Subcutaneous abdominal adipose tissue (tissue), 5 donors: ENCODE measurements around the gene SCAF8.
"Not testable (repeated sequence)": the region's sequence is repeated elsewhere in the genome, so short reads cannot be mapped to it uniquely, and the experiment has no call there.

Experiments
- H3K27ac ChIP-seq: one replicate; pipeline ENCODE4 v1.7.0; 2013; ENCODE audit warnings: low read depth, mild to moderate bottlenecking, inconsistent platforms, low read length, moderate library complexity
- H3K27me3 ChIP-seq, 5 donors: one replicate each; pipeline ENCODE4 v1.7.0; 2013; ENCODE audit warnings: low read length in 5 of 5, inconsistent platforms in 1 of 5; ENCODE audit not compliant: control insufficient read depth in 5 of 5, insufficient read depth in 4 of 5
- H3K36me3 ChIP-seq, 5 donors: one replicate each; pipeline ENCODE4 v1.7.0; 2013; ENCODE audit warnings: low read length in 5 of 5; ENCODE audit not compliant: control insufficient read depth in 5 of 5, insufficient read depth in 5 of 5
- H3K4me1 ChIP-seq, 5 donors: one replicate each; pipeline ENCODE4 v1.7.0; 2013; ENCODE audit warnings: low read length in 5 of 5, mild to moderate bottlenecking in 3 of 5, moderate library complexity in 1 of 5; ENCODE audit not compliant: control insufficient read depth in 5 of 5, insufficient read depth in 5 of 5
- H3K4me3 ChIP-seq, 5 donors: one replicate each; pipeline ENCODE4 v1.7.0; 2013; ENCODE audit warnings: low read length in 5 of 5, low read depth in 1 of 5
- H3K9ac ChIP-seq, 5 donors: one replicate each; pipeline ENCODE4 v1.7.0; 2013; ENCODE audit warnings: low read length in 5 of 5, mild to moderate bottlenecking in 4 of 5, moderate library complexity in 3 of 5
- H3K9me3 ChIP-seq, 5 donors: one replicate each; pipeline ENCODE4 v1.7.0; 2013; ENCODE audit warnings: low read length in 5 of 5; ENCODE audit not compliant: control insufficient read depth in 5 of 5
- donor health status: healthy.
- donor health status: healthy.
- donor health status: healthy.
- donor health status: healthy.
- donor health status: healthy.

Gene SCAF8

DNA sequence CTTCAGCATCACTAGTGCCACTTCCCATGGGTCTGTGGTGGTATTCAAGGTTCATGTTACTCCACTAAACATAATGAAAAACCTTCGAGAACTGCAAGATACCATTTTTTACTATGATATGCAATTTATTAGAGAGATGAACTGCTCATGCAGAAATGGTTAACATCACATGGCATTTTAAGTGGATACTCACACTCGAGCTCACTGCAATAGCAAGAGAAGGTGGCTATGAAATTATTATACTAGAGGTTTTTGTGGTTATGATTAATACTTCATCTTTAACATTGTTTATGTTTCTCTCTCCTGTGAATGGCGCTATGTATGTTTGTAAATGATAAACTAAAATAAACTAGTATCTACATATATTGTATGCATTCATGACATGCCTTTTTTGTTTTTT is 35.1 kb downstream of the SCAF8 start:
- Histone ChIP-seq H3K4me1 (peaks cover 3 to 36% (median 32%) of the 10 kb centered on the region in 5 donors), H3K4me3 (no peak overlapping the region), H3K27ac (no peak overlapping the region), H3K27me3 (no peaks in the 10 kb centered on the region), H3K9ac (no peak overlapping the region), H3K36me3 (no peaks in the 10 kb centered on the region), H3K9me3 (no peaks in the 10 kb centered on the region)

DNA sequence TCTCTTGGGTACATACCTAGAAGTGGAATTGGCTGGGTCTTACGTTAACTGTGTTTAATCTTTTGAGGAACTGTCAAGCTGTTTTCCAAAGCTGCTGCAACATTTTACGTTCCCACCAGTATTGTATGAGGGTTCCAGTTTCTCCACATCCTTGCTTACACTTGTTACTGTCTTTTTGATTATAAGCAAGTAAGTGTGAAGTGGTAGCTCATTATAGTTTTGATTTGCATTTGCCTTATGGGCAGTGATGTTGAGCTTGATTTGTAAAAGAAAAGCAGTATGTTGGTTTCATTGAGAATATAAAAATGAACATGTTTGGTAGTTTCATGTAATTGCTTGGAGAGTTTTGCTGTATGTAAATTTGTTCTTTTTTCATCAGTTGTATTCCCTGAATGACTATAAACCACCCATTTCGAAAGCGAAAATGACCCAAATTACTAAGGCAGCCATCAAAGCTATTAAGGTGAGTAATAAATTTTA is 40.4 kb downstream of the SCAF8 start:
- H3K36me3 ChIP-seq: peaks cover 0 to 4% (median 0%) of the 10 kb centered on the region in 5 donors
- H3K9me3 ChIP-seq: no peaks in the 10 kb centered on the region
- H3K27me3 ChIP-seq: no peaks in the 10 kb centered on the region
- peaks cover 0 to 12% (median 8%) of the 10 kb centered on the region in 5 donors for H3K4me1 ChIP-seq
- no peak overlapping the region for H3K9ac ChIP-seq
- no peak overlapping the region for H3K27ac ChIP-seq
- H3K4me3 ChIP-seq: no peak overlapping the region

DNA sequence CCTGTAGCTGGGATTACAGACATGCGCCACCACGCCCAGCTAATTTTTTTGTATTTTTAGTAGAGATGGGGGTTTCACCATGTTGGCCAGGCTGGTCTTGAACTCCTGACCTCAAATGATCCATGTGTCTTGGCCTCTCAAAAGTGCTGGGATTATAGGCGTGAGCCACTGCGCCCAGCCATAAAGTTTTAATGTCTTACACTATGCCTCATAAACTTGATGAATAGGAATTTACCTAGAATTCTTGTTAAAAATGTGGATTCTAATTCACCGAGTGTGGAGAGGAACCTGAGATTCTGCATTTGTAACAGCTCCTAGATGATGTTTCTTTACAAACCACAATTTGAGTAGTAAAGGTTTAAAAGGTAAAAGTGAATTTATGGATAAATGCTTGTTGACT is 45.9 kb downstream of the SCAF8 start:
- H3K9me3 ChIP-seq: not testable (repeated sequence)

DNA sequence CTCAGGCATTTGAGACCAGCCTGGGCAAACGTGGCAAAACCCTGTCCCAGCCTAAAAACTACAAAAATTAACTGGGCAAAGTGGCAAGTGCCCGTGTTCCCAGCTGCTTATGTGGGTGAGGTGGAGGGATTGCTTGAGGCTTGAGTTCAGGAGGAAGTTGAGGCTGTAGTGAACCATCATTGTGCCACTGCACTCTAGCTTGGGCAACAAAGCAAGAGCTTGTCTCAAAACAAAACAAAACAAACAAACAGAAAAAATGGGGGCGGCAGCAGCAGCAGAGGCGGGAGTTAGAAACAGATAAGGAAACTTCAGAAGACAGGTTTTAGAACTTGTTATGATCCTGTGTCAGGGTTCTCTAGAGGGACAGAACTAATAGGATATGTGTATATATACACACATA is 49.0 kb downstream of the SCAF8 start:
- Histone ChIP-seq H3K36me3 (peaks cover 9 to 17% (median 16%) of the 10 kb centered on the region in 5 donors), H3K9ac (no peak overlapping the region), H3K27ac (no peak overlapping the region), H3K4me3 (no peak overlapping the region), H3K4me1 (no peaks in the 10 kb centered on the region), H3K27me3 (no peaks in the 10 kb centered on the region), H3K9me3 (no peaks in the 10 kb centered on the region)

More for the DNA sequence above, 45.9 kb downstream of the SCAF8 start:
- not testable (repeated sequence) for H3K9ac ChIP-seq, H3K27ac ChIP-seq, H3K4me1 ChIP-seq, H3K4me3 ChIP-seq, H3K27me3 ChIP-seq
- peaks cover 10 to 17% (median 13%) of the 10 kb centered on the region in 5 donors for H3K36me3 ChIP-seq

DNA sequence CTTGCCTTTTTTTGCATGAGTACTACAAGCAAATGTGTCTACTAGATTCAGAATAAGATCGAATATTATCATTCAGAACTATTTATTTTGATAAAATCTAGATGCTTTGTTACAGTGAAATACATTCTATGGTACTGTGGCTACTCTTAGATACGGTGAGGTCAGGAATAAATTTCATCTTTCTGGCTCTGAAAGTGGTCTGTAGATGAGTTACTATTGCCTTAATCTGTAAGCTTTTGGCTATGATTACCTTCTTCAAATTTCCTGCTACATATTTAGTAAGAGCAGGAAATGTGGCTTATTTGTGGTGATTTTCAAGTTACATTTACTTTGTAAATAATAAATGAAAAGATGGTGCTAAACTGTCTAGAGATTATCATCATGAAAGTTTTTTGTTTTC is 50.0 kb downstream of the SCAF8 start:
- no peaks in the 10 kb centered on the region for H3K27me3 ChIP-seq
- H3K9ac ChIP-seq: no peak overlapping the region
- H3K27ac ChIP-seq: no peak overlapping the region
- H3K4me3 ChIP-seq: no peak overlapping the region
- no peaks in the 10 kb centered on the region for H3K4me1 ChIP-seq
- H3K9me3 ChIP-seq: no peaks in the 10 kb centered on the region
- peaks cover 12 to 22% (median 16%) of the 10 kb centered on the region in 5 donors for H3K36me3 ChIP-seq

DNA sequence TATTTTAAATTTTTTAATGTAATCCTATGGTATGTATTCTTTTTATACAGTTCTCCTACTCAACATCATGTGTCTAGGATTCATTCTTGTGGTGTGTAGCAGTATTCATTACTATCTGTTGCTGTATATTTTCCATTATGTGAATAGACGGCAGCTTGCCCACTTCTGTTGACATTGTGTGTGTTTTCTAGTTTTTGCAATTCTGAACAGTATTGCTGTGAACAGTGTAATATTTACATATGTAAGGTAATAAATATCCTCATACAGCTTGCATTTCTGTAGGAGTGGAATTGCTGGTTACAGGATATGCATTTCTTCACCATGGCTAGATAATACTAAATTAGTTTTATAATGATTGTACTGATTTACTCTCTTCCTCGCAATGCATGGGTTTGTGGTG is 51.9 kb downstream of the SCAF8 start:
- H3K27ac ChIP-seq: no peak overlapping the region
- no peak overlapping the region for H3K9ac ChIP-seq
- no peaks in the 10 kb centered on the region for H3K9me3 ChIP-seq
- peaks cover 8 to 22% (median 11%) of the 10 kb centered on the region in 5 donors for H3K36me3 ChIP-seq
- H3K27me3 ChIP-seq: no peaks in the 10 kb centered on the region
- H3K4me3 ChIP-seq: no peak overlapping the region
- no peaks in the 10 kb centered on the region for H3K4me1 ChIP-seq

DNA sequence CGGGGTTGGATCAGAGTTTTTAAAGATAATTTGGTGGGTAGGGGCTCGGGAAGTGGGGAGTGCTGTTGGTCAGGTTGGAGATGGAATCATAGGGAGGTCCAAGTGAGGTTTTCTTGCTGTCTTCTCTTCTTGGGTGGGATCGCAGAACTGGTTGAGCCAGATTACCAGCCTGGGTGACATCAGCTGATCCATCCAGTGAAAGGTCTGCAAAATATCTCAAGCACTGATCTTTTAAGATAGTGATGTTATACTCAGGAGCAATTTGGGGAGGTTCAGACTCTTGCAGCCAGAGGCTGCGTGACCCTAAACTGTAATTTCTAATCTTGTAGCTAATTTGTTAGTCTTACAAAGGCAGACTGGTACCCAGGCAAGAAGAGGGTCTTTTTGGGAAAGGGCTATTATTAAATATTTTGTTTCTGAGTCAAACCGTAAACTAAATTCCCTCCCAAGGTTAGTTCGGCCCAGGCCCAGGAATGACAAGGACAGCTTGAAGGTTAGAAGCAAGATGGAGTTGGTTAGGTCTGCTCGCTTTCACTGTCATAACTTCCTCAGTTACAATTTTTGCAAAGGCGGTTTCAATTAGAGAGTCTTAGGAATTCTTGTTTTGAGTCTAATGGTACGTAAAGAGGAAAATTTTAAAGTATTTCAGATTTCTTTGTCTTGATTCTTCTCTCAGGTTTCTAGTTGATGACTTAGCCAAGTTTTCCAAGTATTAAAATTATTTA is 53.1 kb downstream of the SCAF8 start:
- no peaks in the 10 kb centered on the region for H3K4me1 ChIP-seq

DNA sequence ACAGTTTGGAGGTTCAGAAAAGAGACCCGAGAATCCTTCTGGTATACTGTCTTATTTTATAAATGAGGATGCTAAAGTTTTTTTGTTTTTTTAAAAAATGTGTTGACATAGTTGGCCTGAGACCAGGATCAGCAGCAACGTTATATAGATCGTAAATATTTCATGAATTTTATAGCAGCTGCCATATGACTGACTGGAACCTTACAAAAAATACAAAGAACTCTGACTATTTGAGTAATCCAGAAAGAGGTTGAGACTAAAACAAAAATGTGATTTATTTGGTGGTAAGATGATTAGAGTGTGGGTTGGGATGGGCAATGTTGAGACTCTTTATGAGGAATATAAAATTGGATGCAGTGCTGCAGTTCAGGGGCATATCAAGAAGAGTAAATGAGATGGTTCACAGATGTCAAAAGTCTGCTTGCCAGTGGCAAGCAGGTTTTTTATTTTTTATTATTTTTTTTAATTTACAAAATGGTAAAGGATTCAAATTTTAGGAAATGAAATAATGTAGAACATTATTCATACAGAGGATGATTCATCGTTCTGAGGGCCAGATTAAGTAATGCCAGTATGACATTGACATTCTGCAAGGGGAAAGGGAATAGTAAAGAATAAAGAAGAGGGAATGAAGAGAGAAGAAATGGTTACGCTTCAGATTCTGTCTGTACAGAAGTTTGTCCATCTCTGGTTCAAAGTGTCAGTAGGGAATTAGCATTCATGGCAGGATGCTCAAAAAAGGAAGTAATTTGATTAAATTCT is 58.5 kb downstream of the SCAF8 start:
- H3K4me3 ChIP-seq: no peak overlapping the region
- no peaks in the 10 kb centered on the region for H3K9me3 ChIP-seq
- no peaks in the 10 kb centered on the region for H3K27me3 ChIP-seq
- H3K9ac ChIP-seq: no peak overlapping the region
- H3K27ac ChIP-seq: no peak overlapping the region
- H3K4me1 ChIP-seq: no peaks in the 10 kb centered on the region
- H3K36me3 ChIP-seq: peaks cover 14 to 35% (median 25%) of the 10 kb centered on the region in 5 donors

More for the DNA sequence above, 53.1 kb downstream of the SCAF8 start:
- H3K9me3 ChIP-seq: no peaks in the 10 kb centered on the region
- no peak overlapping the region for H3K27ac ChIP-seq
- no peak overlapping the region for H3K4me3 ChIP-seq
- peaks cover 5 to 16% (median 10%) of the 10 kb centered on the region in 5 donors for H3K36me3 ChIP-seq
- H3K27me3 ChIP-seq: no peaks in the 10 kb centered on the region
- H3K9ac ChIP-seq: no peak overlapping the region

DNA sequence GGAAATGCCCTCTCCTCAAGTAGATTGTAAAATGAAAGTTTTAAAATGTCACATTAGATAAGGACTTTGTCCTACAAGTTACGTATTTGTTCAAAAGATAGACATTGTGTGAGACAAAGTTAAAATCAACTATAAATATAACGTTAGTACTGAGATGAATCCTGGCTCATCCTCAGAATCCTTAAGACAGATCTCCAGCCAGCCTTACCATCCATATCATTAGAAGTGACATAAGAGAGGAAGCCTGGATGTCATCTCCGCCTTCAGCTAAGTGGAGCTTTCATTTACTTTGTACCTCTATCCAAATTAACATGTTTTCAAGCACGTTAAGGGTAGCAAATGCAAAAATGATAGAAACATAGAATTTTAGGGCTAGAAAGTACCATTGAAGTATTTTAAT is 59.1 kb downstream of the SCAF8 start:
- no peak overlapping the region for H3K9ac ChIP-seq
- H3K27me3 ChIP-seq: no peaks in the 10 kb centered on the region
- peaks cover 14 to 39% (median 26%) of the 10 kb centered on the region in 5 donors for H3K36me3 ChIP-seq
- no peak overlapping the region for H3K27ac ChIP-seq
- no peak overlapping the region for H3K4me3 ChIP-seq
- H3K4me1 ChIP-seq: no peaks in the 10 kb centered on the region
- no peaks in the 10 kb centered on the region for H3K9me3 ChIP-seq

DNA sequence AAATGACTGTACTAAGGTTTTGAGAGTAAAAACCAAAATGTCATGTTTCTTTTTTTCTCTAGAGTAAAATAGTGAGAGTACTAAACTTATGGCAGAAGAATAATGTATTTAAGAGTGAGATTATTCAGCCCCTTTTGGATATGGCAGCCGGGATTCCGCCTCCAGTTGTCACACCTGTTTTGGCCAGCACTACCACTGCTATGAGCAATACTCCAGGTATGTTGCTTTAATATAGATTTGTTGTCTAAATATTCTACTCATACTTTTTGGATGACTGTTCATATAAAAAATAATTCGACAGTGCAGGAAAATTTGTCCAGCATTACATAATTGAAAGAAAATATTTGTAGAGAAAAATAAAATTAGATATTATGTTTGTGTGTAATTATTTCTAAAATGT is 59.5 kb downstream of the SCAF8 start:
- Histone ChIP-seq H3K4me3 (no peak overlapping the region), H3K9me3 (no peaks in the 10 kb centered on the region), H3K36me3 (peaks cover 14 to 41% (median 28%) of the 10 kb centered on the region in 5 donors), H3K27ac (no peak overlapping the region), H3K27me3 (no peaks in the 10 kb centered on the region), H3K9ac (no peak overlapping the region), H3K4me1 (no peaks in the 10 kb centered on the region)
